Esophagus muscularis mucosa (tissue), 4 donors: ENCODE results near the gene ERI3. TPM values are rescaled to one million over a fixed set of nuclear protein-coding genes. Genes with fewer than 3 reads are reported as not detected.

Source experiments
- DNase-seq: peaks from one replicate; pipeline ENCODE4 v3.0.0-alpha.2; 2017; ENCODE audit errors: extremely low spot score
- H3K27ac ChIP-seq, 4 donors: fragments of 200-600 bp; sonication (generic); replicated peaks in 1 of 4; 1 replicate in 3 of 4; 2 replicates in 1 of 4; pipeline ENCODE4 v1.5.1; 2016 to 2019; ENCODE audit warnings: mild to moderate bottlenecking in 1 of 4
- H3K27me3 ChIP-seq, 4 donors: fragments of 200-600 bp; sonication (generic); one replicate each; pipeline versions ENCODE4 v1.5.1 to v1.6.0; 2016 to 2019
- H3K36me3 ChIP-seq, 4 donors: fragments of 200-600 bp; sonication (generic); one replicate each; pipeline ENCODE4 v1.5.1; 2016 to 2019
- H3K4me1 ChIP-seq, 4 donors: fragments of 200-600 bp; sonication (generic); one replicate each; pipeline ENCODE4 v1.5.1; 2016 to 2019
- H3K4me3 ChIP-seq, 4 donors: fragments of 200-600 bp; sonication (generic); 1 replicate in 2 of 4; 2 replicates in 2 of 4; pipeline ENCODE4 v1.5.1; 2016 to 2019; ENCODE audit warnings: mild to moderate bottlenecking in 4 of 4, moderate library complexity in 1 of 4
- H3K9me3 ChIP-seq, 4 donors: fragments of 200-600 bp; sonication (generic); 1 replicate in 3 of 4; 2 replicates in 1 of 4; pipeline ENCODE4 v1.5.1; 2016 to 2019
- EP300 ChIP-seq: sonication (generic); formaldehyde crosslinking; IDR thresholded peaks from one replicate; pipeline ENCODE4 v1.6.1; 2017; ENCODE audit warnings: antibody characterized with exemption
- POLR2A ChIP-seq: fragments of 450-650 bp; IDR thresholded peaks from one replicate; pipeline ENCODE4 v1.6.1; 2017; ENCODE audit warnings: antibody characterized with exemption, moderate library complexity, mild to moderate bottlenecking, low read depth
- POLR2AphosphoS5 ChIP-seq, 2 donors: sonication (generic); formaldehyde crosslinking; IDR thresholded peaks; one replicate each; pipeline ENCODE4 v1.6.1; 2017; ENCODE audit warnings: antibody characterized with exemption in 2 of 2
- WGBS: methylation state at CpG from one replicate; pipeline ENCODE4 v1.1.5; 2018; 5-methylcytosine and 5-hydroxymethylcytosine counted together
- intact Hi-C: fragments of 100-400 bp; cut with DNase I; formaldehyde crosslinking; loops from one replicate; pipeline ENCODE4 v1.15.1; 2023
- total RNA-seq, 4 donors: library from RNA; depleted of rRNA; stranded (reverse); fragments of >200 nt; gene quantifications; one replicate each; pipeline versions ENCODE4 v1.1.0 to v1.2.1, GENCODE V29; 2016
- TF ChIP-seq, protein P1 (sequence below), 3 experiments: fragments of 200-600 bp in 2 of 3; fragments of 450-650 bp in 1 of 3; sonication (generic) in 2 of 3; IDR thresholded peaks; one replicate each; pipeline ENCODE4 v1.5.1; 2017 to 2019; ENCODE audit warnings: antibody characterized with exemption in 3 of 3, mild to moderate bottlenecking in 2 of 3, moderate library complexity in 1 of 3

The ERI3 gene
- total RNA-seq, 4 donors from 2014 or later, result 40.4 to 56.6 (median 47.0) TPM

DNA sequence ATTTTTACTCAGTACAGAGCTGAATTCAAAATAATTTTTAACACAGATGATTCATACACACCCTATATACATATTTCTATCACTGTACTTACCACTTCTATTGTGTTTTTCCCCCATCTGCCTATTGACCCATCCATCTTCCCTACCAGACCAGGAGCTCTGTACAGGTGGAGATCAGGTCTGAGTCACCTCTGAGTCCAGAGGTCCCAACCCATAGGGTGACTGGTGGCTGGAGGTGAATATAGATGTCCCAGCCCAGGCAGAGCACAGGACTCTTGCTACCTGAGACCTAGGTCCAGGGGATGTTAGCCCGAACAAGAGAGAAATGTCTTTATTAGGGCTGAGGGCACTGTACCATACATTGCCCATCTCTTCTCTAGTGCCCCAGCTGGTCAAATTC, 87.0 kb downstream of the ERI3 start:
- H3K27ac ChIP-seq, result no peak overlapping the region
- H3K9me3 ChIP-seq, result no peaks in the 10 kb centered on the region
- DNase-seq, result no peak
- H3K4me3 ChIP-seq, result no peak overlapping the region
- intact Hi-C loops, result no loop called here
- WGBS, result 100% methylated on average over 1 of the region's 1 CpG
- TF ChIP-seq EP300, result no peak
- no peak for TF ChIP-seq POLR2AphosphoS5 (IDR thresholded peaks at IDR 0.05)
- TF ChIP-seq, protein P1, sequence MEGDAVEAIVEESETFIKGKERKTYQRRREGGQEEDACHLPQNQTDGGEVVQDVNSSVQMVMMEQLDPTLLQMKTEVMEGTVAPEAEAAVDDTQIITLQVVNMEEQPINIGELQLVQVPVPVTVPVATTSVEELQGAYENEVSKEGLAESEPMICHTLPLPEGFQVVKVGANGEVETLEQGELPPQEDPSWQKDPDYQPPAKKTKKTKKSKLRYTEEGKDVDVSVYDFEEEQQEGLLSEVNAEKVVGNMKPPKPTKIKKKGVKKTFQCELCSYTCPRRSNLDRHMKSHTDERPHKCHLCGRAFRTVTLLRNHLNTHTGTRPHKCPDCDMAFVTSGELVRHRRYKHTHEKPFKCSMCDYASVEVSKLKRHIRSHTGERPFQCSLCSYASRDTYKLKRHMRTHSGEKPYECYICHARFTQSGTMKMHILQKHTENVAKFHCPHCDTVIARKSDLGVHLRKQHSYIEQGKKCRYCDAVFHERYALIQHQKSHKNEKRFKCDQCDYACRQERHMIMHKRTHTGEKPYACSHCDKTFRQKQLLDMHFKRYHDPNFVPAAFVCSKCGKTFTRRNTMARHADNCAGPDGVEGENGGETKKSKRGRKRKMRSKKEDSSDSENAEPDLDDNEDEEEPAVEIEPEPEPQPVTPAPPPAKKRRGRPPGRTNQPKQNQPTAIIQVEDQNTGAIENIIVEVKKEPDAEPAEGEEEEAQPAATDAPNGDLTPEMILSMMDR (IDR thresholded peaks at IDR 0.05), result no peak
- TF ChIP-seq POLR2A, result no peak
- peaks cover 0 to 6% (median 2%) of the 10 kb centered on the region in 4 donors for H3K4me1 ChIP-seq
- no peaks in the 10 kb centered on the region for H3K27me3 ChIP-seq
- no peaks in the 10 kb centered on the region for H3K36me3 ChIP-seq

DNA sequence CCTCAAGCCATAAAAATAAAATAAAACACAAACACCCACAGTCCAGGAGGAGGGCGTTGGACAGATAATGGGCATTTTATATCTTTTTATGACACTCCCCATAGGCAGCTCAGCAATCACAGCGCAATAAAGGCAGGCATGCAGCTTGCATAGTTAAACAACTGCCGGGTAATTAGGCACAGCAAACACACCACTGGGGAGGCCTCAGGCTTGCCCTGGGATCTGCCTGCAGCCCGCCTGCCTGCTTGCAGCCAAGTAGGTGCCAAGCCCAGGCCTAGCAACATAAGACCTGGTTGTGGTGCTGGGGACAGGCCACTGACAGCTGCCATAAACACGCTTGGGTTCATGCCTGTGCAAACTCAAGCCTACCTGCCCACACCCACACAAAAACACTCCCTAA, 87.6 kb downstream of the ERI3 start:
- H3K4me3 ChIP-seq, result no peak overlapping the region
- DNase-seq, result no peak
- no peaks in the 10 kb centered on the region for H3K27me3 ChIP-seq
- no peak overlapping the region for H3K27ac ChIP-seq
- TF ChIP-seq, protein P1 (IDR thresholded peaks at IDR 0.05), result no peak
- TF ChIP-seq EP300 (no peak), POLR2A (no peak), POLR2AphosphoS5 (IDR thresholded peaks at IDR 0.05) (no peak)
- H3K4me1 ChIP-seq, result peaks cover 0 to 6% (median 2%) of the 10 kb centered on the region in 4 donors
- intact Hi-C loops, result no loop called here
- no peaks in the 10 kb centered on the region for H3K9me3 ChIP-seq
- no peaks in the 10 kb centered on the region for H3K36me3 ChIP-seq
- 100% methylated on average over 2 of the region's 5 CpGs for WGBS

DNA sequence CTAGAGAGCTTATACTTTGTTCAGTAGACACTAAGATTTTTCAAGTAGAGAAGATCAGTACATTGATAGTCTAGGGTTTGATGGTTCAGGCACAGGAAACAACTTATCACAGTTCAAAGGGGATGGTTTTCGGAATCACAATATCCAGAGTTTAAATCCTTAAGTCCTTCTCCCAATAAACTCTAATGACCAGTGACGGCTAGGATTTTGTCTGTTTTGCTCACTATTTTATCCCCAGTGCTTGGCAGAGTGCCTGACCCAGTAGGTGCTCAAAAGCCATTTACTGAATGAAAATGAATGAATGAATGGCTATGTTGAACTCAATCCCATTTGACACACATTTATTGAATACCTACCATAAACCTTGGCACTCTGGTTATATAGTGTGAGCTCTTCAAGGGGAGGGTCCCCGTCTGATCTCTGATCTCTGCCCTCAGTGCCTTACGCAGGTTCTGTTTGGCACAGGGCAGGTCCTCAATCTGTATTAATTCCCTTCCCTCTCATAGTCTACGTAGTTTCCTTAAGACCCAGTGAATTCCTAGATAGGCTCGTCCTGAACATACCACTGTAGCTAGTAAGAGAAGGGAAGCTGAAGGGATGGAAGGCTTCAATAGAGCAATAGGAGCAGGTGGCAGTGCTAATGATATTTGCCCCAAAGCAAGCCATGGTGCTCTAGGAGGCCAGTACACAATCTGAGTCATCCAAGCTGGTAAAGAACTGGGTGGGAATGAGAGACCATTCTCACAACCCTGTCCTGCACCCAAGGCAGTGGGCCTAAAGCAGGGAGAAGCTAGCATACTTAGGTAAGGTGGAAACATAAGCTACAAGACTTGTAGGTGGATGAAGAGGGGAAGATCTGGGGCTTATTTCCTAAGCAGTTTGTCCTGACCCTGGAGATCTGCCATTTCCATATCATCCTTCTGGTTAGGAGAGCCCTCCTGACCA, 88.4 kb downstream of the ERI3 start:
- H3K36me3 ChIP-seq, result no peaks in the 10 kb centered on the region
- no peak for DNase-seq
- no peak overlapping the region for H3K27ac ChIP-seq
- no peaks in the 10 kb centered on the region for H3K27me3 ChIP-seq
- no peaks in the 10 kb centered on the region for H3K9me3 ChIP-seq
- H3K4me3 ChIP-seq, result no peak overlapping the region
- TF ChIP-seq, protein P1 (IDR thresholded peaks at IDR 0.05), result no peak
- TF ChIP-seq POLR2A, result no peak
- no peak for TF ChIP-seq POLR2AphosphoS5 (IDR thresholded peaks at IDR 0.05)
- TF ChIP-seq EP300, result no peak
- 94% methylated on average over 6 of the region's 6 CpGs for WGBS
- intact Hi-C loops, result no loop called here
- peaks cover 0 to 6% (median 2%) of the 10 kb centered on the region in 4 donors for H3K4me1 ChIP-seq

DNA sequence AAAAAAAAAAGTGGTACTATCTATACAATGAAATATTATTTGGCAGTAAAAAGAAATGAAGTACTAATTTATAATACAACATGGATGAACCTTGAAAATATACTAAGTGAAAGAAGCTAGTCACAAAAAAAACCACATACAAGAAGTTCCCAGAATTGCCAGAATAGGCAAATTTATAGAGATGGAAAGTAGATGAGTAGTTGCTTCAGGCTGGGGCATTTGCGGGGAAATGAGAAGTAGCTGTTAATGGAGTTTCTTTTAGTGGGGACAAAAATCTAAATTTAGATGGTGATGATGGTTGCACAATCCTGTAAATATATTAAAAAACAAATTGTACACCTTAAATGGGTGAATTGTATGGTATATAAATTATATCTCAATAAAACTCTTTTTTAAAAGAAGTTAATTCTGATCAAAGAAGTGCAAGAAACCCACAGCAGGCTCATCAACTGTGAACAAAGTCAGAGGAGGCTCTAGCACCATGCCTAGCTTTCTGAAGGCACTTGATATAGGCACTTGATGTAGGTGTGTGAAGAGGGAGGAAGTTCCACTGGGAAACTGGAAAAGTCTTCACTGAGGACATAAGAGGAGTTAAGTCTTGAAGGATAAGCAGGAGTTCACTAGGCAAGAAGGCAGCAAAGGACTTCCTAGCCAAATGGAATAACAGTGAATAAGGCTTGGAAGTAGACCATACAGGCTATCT, 89.2 kb downstream of the ERI3 start:
- H3K4me1 ChIP-seq, result peaks cover 0 to 4% (median 2%) of the 10 kb centered on the region in 4 donors
- no peak for DNase-seq
- WGBS, result 81% methylated on average over 1 of the region's 1 CpG
- no peak overlapping the region for H3K4me3 ChIP-seq
- H3K27me3 ChIP-seq, result no peaks in the 10 kb centered on the region
- H3K9me3 ChIP-seq, result no peaks in the 10 kb centered on the region
- TF ChIP-seq, protein P1 (IDR thresholded peaks at IDR 0.05), result no peak
- no peak for TF ChIP-seq EP300
- no peak for TF ChIP-seq POLR2A
- no peak for TF ChIP-seq POLR2AphosphoS5 (IDR thresholded peaks at IDR 0.05)
- intact Hi-C loops, result no loop called here
- H3K27ac ChIP-seq, result no peak overlapping the region
- H3K36me3 ChIP-seq, result no peaks in the 10 kb centered on the region
